ENCODE results near the gene CCL27.

The CCL27 gene

GRCh38 chr9:34633166-34633565, 29.3 kb downstream of the CCL27 start:
- Histone ChIP-seq H3K36me3 (ENCODE audit: control insufficient read depth in 1 of 2, insufficient read depth in 2 of 2, low read length in 2 of 2) (peaks cover 3 to 6% of the 10 kb centered on the region in 2 experiments), H3K79me2 (ENCODE audit: control insufficient read depth, insufficient read depth, low read length, poor library complexity) (peaks cover 4% of the 10 kb centered on the region), H2BK12ac (ENCODE audit: low read length) (no peak overlapping the region), H3K4me3 (ENCODE audit: low read depth, low read length) (no peak overlapping the region), H3K27ac (ENCODE audit: low read depth, low read length) (no peak overlapping the region), H3K9ac (ENCODE audit: low read length) (no peak overlapping the region), H3K79me1 (ENCODE audit: low read length) (peaks cover 9% of the 10 kb centered on the region), H3K4me1 (ENCODE audit: control insufficient read depth in 1 of 2, insufficient read depth in 2 of 2, low read length in 2 of 2) (peaks cover 5 to 16% of the 10 kb centered on the region in 2 experiments), H4K91ac (ENCODE audit: low read depth, low read length) (no peak overlapping the region), H3K4ac (ENCODE audit: low read depth, low read length) (no peak overlapping the region), H4K12ac (ENCODE audit: low read depth, low read length) (no peak overlapping the region), H3K4me2 (ENCODE audit: low read length) (no peak overlapping the region), H2BK120ac (ENCODE audit: insufficient read depth, low read length, poor library complexity) (no peak overlapping the region), H2AK5ac (ENCODE audit: low read length) (no peak overlapping the region), H3K14ac (ENCODE audit: low read length) (no peak overlapping the region), H2BK5ac (ENCODE audit: low read depth, low read length, poor library complexity) (no peak overlapping the region), H4K8ac (ENCODE audit: low read depth, low read length) (no peak overlapping the region), H3K9me3 (ENCODE audit: insufficient read depth, low read depth, low read length) (peaks cover 2% of the 10 kb centered on the region), H3K18ac (ENCODE audit: low read length) (no peak overlapping the region), H3K27me3 (ENCODE audit: insufficient read depth, low read length) (peaks cover 28% of the 10 kb centered on the region), H2AFZ (ENCODE audit: insufficient read depth, low read length, poor library complexity) (no peak overlapping the region), H3K23ac (ENCODE audit: low read length) (no peak overlapping the region)
- no peak for DNase-seq
- no CpG with 5 or more reads among the region's 5 CpGs for WGBS (ENCODE audit: extremely low coverage, insufficient coverage, insufficient read length)

GRCh38 chr9:34630402-34631154, 31.9 kb downstream of the CCL27 start:
- no peak overlapping the region for H3K23ac ChIP-seq (ENCODE audit: low read length)
- H3K27me3 ChIP-seq (ENCODE audit: insufficient read depth, low read length) = peaks cover 46% of the 10 kb centered on the region
- no peak overlapping the region for H3K4me2 ChIP-seq (ENCODE audit: low read length)
- H2BK12ac ChIP-seq (ENCODE audit: low read length) = no peak overlapping the region
- H3K79me1 ChIP-seq (ENCODE audit: low read length) = no peaks in the 10 kb centered on the region
- H4K91ac ChIP-seq (ENCODE audit: low read depth, low read length) = no peak overlapping the region
- no peak overlapping the region for H3K4ac ChIP-seq (ENCODE audit: low read depth, low read length)
- peaks cover under 1 to 4% of the 10 kb centered on the region in 2 experiments for H3K36me3 ChIP-seq (ENCODE audit: control insufficient read depth in 1 of 2, insufficient read depth in 2 of 2, low read length in 2 of 2)
- no peak overlapping the region for H3K18ac ChIP-seq (ENCODE audit: low read length)
- DNase-seq = no peak
- H3K14ac ChIP-seq (ENCODE audit: low read length) = no peak overlapping the region
- WGBS (ENCODE audit: extremely low coverage, insufficient coverage, insufficient read length) = no CpG with 5 or more reads among the region's 5 CpGs
- no peak overlapping the region for H3K27ac ChIP-seq (ENCODE audit: low read depth, low read length)
- H3K4me1 ChIP-seq (ENCODE audit: control insufficient read depth in 1 of 2, insufficient read depth in 2 of 2, low read length in 2 of 2) = peaks cover 0 to 3% of the 10 kb centered on the region in 2 experiments
- no peak overlapping the region for H2BK120ac ChIP-seq (ENCODE audit: insufficient read depth, low read length, poor library complexity)
- H4K12ac ChIP-seq (ENCODE audit: low read depth, low read length) = no peak overlapping the region
- no peak overlapping the region for H2AK5ac ChIP-seq (ENCODE audit: low read length)
- no peak overlapping the region for H2AFZ ChIP-seq (ENCODE audit: insufficient read depth, low read length, poor library complexity)
- no peak overlapping the region for H3K4me3 ChIP-seq (ENCODE audit: low read depth, low read length)
- no peak overlapping the region for H4K8ac ChIP-seq (ENCODE audit: low read depth, low read length)
- H2BK5ac ChIP-seq (ENCODE audit: low read depth, low read length, poor library complexity) = no peak overlapping the region
- peaks cover 6% of the 10 kb centered on the region for H3K9me3 ChIP-seq (ENCODE audit: insufficient read depth, low read depth, low read length)
- H3K79me2 ChIP-seq (ENCODE audit: control insufficient read depth, insufficient read depth, low read length, poor library complexity) = no peaks in the 10 kb centered on the region
- H3K9ac ChIP-seq (ENCODE audit: low read length) = no peak overlapping the region

- no peaks in the 10 kb centered on the region for H3K79me1 ChIP-seq (ENCODE audit: low read length)
- no peak overlapping the region for H3K4me2 ChIP-seq (ENCODE audit: low read length)
- no peak overlapping the region for H2BK5ac ChIP-seq (ENCODE audit: low read depth, low read length, poor library complexity)
- no peak overlapping the region for H3K14ac ChIP-seq (ENCODE audit: low read length)
- no peak overlapping the region for H3K18ac ChIP-seq (ENCODE audit: low read length)
- no peak overlapping the region for H2BK120ac ChIP-seq (ENCODE audit: insufficient read depth, low read length, poor library complexity)
- H2AK5ac ChIP-seq (ENCODE audit: low read length) = no peak overlapping the region
- no peak overlapping the region for H2BK12ac ChIP-seq (ENCODE audit: low read length)
- no peak overlapping the region for H3K9ac ChIP-seq (ENCODE audit: low read length)
- no peak overlapping the region for H4K12ac ChIP-seq (ENCODE audit: low read depth, low read length)
- no peak overlapping the region for H2AFZ ChIP-seq (ENCODE audit: insufficient read depth, low read length, poor library complexity)
- H3K9me3 ChIP-seq (ENCODE audit: insufficient read depth, low read depth, low read length) = peaks cover 9% of the 10 kb centered on the region
- no peak overlapping the region for H3K4me3 ChIP-seq (ENCODE audit: low read depth, low read length)
- DNase-seq = no peak
- H4K91ac ChIP-seq (ENCODE audit: low read depth, low read length) = no peak overlapping the region
- H3K79me2 ChIP-seq (ENCODE audit: control insufficient read depth, insufficient read depth, low read length, poor library complexity) = no peaks in the 10 kb centered on the region
- no peak overlapping the region for H3K4ac ChIP-seq (ENCODE audit: low read depth, low read length)
- WGBS (ENCODE audit: extremely low coverage, insufficient coverage, insufficient read length) = no CpG with 5 or more reads among the region's 5 CpGs
- H3K36me3 ChIP-seq (ENCODE audit: control insufficient read depth in 1 of 2, insufficient read depth in 2 of 2, low read length in 2 of 2) = no peaks in the 10 kb centered on the region
- no peak overlapping the region for H3K23ac ChIP-seq (ENCODE audit: low read length)
- H3K27ac ChIP-seq (ENCODE audit: low read depth, low read length) = no peak overlapping the region
- H3K27me3 ChIP-seq (ENCODE audit: insufficient read depth, low read length) = peaks cover 53% of the 10 kb centered on the region
- H3K4me1 ChIP-seq (ENCODE audit: control insufficient read depth in 1 of 2, insufficient read depth in 2 of 2, low read length in 2 of 2) = peaks cover 0 to 3% of the 10 kb centered on the region in 2 experiments
- no peak overlapping the region for H4K8ac ChIP-seq (ENCODE audit: low read depth, low read length)
These were observed 33.0 kb downstream of the CCL27 start for GRCh38 chr9:34629491-34629808.

DNA sequence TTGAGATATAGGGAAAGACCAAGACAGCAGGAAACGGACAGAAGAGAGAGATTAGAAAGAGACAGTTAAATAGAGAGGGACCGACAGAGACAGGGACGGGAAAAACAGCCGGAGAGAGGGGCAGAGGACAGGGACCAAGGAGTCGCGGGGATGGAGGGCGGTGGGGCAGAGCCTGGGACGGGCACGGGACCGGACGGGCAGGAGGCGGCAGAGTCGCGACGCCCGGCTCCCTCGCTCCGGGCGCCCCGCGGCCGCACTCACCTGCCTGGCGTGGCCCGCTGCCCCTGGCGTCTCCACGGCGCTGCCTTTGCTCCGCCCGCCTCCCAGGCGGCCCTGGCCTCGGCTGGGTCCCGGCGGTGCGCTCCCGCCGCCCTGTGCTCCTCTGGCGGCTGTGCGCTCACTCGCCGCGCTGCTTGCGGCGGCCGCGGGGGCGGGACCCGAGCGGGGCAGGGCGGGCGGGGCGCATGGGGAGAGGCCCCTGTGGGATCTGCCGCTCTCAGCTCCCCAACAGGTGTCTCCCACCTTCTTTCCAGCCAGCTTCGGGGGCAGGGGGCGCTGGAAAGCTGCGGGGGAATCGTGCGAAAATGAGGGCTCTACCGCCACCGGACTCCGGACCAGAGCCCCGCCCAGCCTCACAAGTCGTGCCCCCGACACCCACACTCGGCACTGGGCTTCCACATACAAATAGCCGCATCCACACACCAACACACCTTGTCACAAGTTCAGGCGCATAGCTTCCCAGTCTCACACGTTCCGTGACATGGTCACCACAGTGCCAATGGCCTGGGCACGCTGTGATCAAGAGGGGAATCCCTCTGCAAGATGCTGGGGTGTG, 33.6 kb downstream of the CCL27 start, which contains the start of gene ARID3C:
ARID3C (minus strand) TSS at position 411 of the 835 bp plus-strand sequence. CDS start 1,052 bp downstream, outside the sequence.
- no CpG with 5 or more reads among the region's 69 CpGs for WGBS (ENCODE audit: extremely low coverage, insufficient coverage, insufficient read length)

More for the DNA sequence above, 33.6 kb downstream of the CCL27 start, which contains the start of gene ARID3C:
- no peak within 1 kb of the TSS for H3K4ac ChIP-seq (ENCODE audit: low read depth, low read length)
- peak; percentile 40 to 73 for DNase-seq
- H3K9ac ChIP-seq (ENCODE audit: low read length) = no peak within 1 kb of the TSS
- H3K18ac ChIP-seq (ENCODE audit: low read length) = no peak within 1 kb of the TSS
- peak within 1 kb of the TSS; percentile 45 for H3K4me3 ChIP-seq (ENCODE audit: low read depth, low read length)
- no peak within 1 kb of the TSS for H3K14ac ChIP-seq (ENCODE audit: low read length)
- H4K8ac ChIP-seq (ENCODE audit: low read depth, low read length) = no peak within 1 kb of the TSS
- H3K4me2 ChIP-seq (ENCODE audit: low read length) = peak within 1 kb of the TSS; percentile 59
- no peak within 1 kb of the TSS for H3K27ac ChIP-seq (ENCODE audit: low read depth, low read length)
- H3K79me1 ChIP-seq (ENCODE audit: low read length) = no peaks in the 10 kb centered on the region
- peaks cover 59% of the 10 kb centered on the region for H3K27me3 ChIP-seq (ENCODE audit: insufficient read depth, low read length)
- no peak within 1 kb of the TSS for H2BK120ac ChIP-seq (ENCODE audit: insufficient read depth, low read length, poor library complexity)
- peaks cover 11% of the 10 kb centered on the region for H3K9me3 ChIP-seq (ENCODE audit: insufficient read depth, low read depth, low read length)
- H4K91ac ChIP-seq (ENCODE audit: low read depth, low read length) = no peak within 1 kb of the TSS
- no peak within 1 kb of the TSS for H2AFZ ChIP-seq (ENCODE audit: insufficient read depth, low read length, poor library complexity)
- no peak within 1 kb of the TSS for H3K23ac ChIP-seq (ENCODE audit: low read length)
- H2BK12ac ChIP-seq (ENCODE audit: low read length) = no peak within 1 kb of the TSS
- H4K12ac ChIP-seq (ENCODE audit: low read depth, low read length) = no peak within 1 kb of the TSS
- H2BK5ac ChIP-seq (ENCODE audit: low read depth, low read length, poor library complexity) = no peak within 1 kb of the TSS
- no peaks in the 10 kb centered on the region for H3K36me3 ChIP-seq (ENCODE audit: control insufficient read depth in 1 of 2, insufficient read depth in 2 of 2, low read length in 2 of 2)
- H3K79me2 ChIP-seq (ENCODE audit: control insufficient read depth, insufficient read depth, low read length, poor library complexity) = no peaks in the 10 kb centered on the region
- H3K4me1 ChIP-seq (ENCODE audit: control insufficient read depth in 1 of 2, insufficient read depth in 2 of 2, low read length in 2 of 2) = peaks cover 0 to 3% of the 10 kb centered on the region in 2 experiments
- no peak within 1 kb of the TSS for H2AK5ac ChIP-seq (ENCODE audit: low read length)

Data from trophoblast cell (in vitro differentiated cells and primary cell).